MG63 (cell line): Measurements from ENCODE around the gene PDHB. TPM values are rescaled to one million over a fixed set of nuclear protein-coding genes. Genes with fewer than 3 reads are reported as not detected.

Source experiments
- DNase-seq: peaks from one replicate; pipeline ENCODE4 v3.0.0-alpha.2; 2020
- H3K27me3 ChIP-seq: fragments of 250-450 bp; sonication (Bioruptor Pico); 2 replicates; pipeline ENCODE4 v1.5.1; 2020; ENCODE audit warnings: mild to moderate bottlenecking, moderate library complexity
- H3K36me3 ChIP-seq: fragments of 250-450 bp; sonication (Bioruptor Pico); 2 replicates; pipeline ENCODE4 v1.5.1; 2020; ENCODE audit warnings: mild to moderate bottlenecking, moderate library complexity
- H3K4me3 ChIP-seq: fragments of 250-450 bp; sonication (Bioruptor Pico); 2 replicates; pipeline ENCODE4 v1.5.1; 2020; ENCODE audit warnings: mild to moderate bottlenecking, moderate library complexity
- H3K9me3 ChIP-seq: fragments of 250-450 bp; sonication (Bioruptor Pico); 2 replicates; pipeline ENCODE4 v1.5.1; 2020; ENCODE audit warnings: mild to moderate bottlenecking, moderate library complexity
- total RNA-seq: library from RNA; depleted of rRNA; stranded (reverse); fragments of >200 nt; shearing (Covaris generic); gene quantifications from 2 replicates; pipeline ENCODE4 v1.2.3, GENCODE V29; 2014; ENCODE audit warnings: low replicate concordance; rRNA removed

PDHB gene
- total RNA-seq = 106 and 142 TPM in 2 replicates

- peaks cover 19% of the 10 kb centered on the region for H3K36me3 ChIP-seq
- no peaks in the 10 kb centered on the region for H3K27me3 ChIP-seq
- peak; percentile 85 for DNase-seq
- H3K4me3 ChIP-seq = peak within 1 kb of the TSS; percentile 91
- H3K9me3 ChIP-seq = no peaks in the 10 kb centered on the region
Measured at GRCh38 chr3:58433400-58434167, at the start of gene PDHB. PDHB (minus strand) TSS chr3:58433832; CDS start chr3:58433809, 23 bp downstream.

GRCh38 chr3:58482917-58483636 is 49.4 kb upstream of the PDHB start:
- no peaks in the 10 kb centered on the region; the same call in 1 of the 2 replicates for H3K9me3 ChIP-seq
- no peaks in the 10 kb centered on the region for H3K36me3 ChIP-seq
- DNase-seq = no peak
- H3K27me3 ChIP-seq = no peaks in the 10 kb centered on the region
- no peak overlapping the region for H3K4me3 ChIP-seq

- Histone ChIP-seq H3K27me3 (no peaks in the 10 kb centered on the region), H3K9me3 (no peaks in the 10 kb centered on the region; the same call in 1 of the 2 replicates), H3K4me3 (no peak overlapping the region), H3K36me3 (no peaks in the 10 kb centered on the region)
- no peak for DNase-seq
Measured at GRCh38 chr3:58480309-58480708, 46.7 kb upstream of the PDHB start.

GRCh38 chr3:58478781-58479180 is 45.1 kb upstream of the PDHB start:
- H3K27me3 ChIP-seq = no peaks in the 10 kb centered on the region
- no peak for DNase-seq
- no peaks in the 10 kb centered on the region for H3K36me3 ChIP-seq
- H3K9me3 ChIP-seq = no peaks in the 10 kb centered on the region; the same call in 1 of the 2 replicates
- H3K4me3 ChIP-seq = no peak overlapping the region

GRCh38 chr3:58474967-58475578 is 41.4 kb upstream of the PDHB start:
- H3K27me3 ChIP-seq = no peaks in the 10 kb centered on the region
- H3K4me3 ChIP-seq = no peak overlapping the region
- DNase-seq = no peak
- H3K9me3 ChIP-seq = no peaks in the 10 kb centered on the region
- no peaks in the 10 kb centered on the region for H3K36me3 ChIP-seq

- H3K9me3 ChIP-seq = no peaks in the 10 kb centered on the region
- DNase-seq = no peak
- H3K4me3 ChIP-seq = no peak overlapping the region
- H3K36me3 ChIP-seq = no peaks in the 10 kb centered on the region
- H3K27me3 ChIP-seq = no peaks in the 10 kb centered on the region
Measured at GRCh38 chr3:58474348-58474911, 40.8 kb upstream of the PDHB start.

- no peak for DNase-seq
- no peaks in the 10 kb centered on the region for H3K9me3 ChIP-seq
- H3K36me3 ChIP-seq = no peaks in the 10 kb centered on the region
- H3K4me3 ChIP-seq = no peak overlapping the region
- no peaks in the 10 kb centered on the region for H3K27me3 ChIP-seq
Measured at GRCh38 chr3:58473275-58473674, 39.6 kb upstream of the PDHB start.

- Histone ChIP-seq H3K27me3 (no peaks in the 10 kb centered on the region), H3K36me3 (no peaks in the 10 kb centered on the region), H3K4me3 (no peak overlapping the region), H3K9me3 (no peaks in the 10 kb centered on the region)
- peak; percentile 71 for DNase-seq
Measured at GRCh38 chr3:58471025-58471887, 37.6 kb upstream of the PDHB start.

GRCh38 chr3:58470363-58471024 is 36.9 kb upstream of the PDHB start:
- DNase-seq = no peak
- Histone ChIP-seq H3K36me3 (no peaks in the 10 kb centered on the region), H3K4me3 (no peak overlapping the region), H3K27me3 (no peaks in the 10 kb centered on the region), H3K9me3 (no peaks in the 10 kb centered on the region)

GRCh38 chr3:58469096-58469495 is 35.5 kb upstream of the PDHB start:
- no peaks in the 10 kb centered on the region for H3K9me3 ChIP-seq
- H3K27me3 ChIP-seq = no peaks in the 10 kb centered on the region
- H3K4me3 ChIP-seq = no peak overlapping the region
- H3K36me3 ChIP-seq = no peaks in the 10 kb centered on the region
- no peak for DNase-seq

- DNase-seq = no peak
- no peaks in the 10 kb centered on the region for H3K27me3 ChIP-seq
- no peaks in the 10 kb centered on the region for H3K9me3 ChIP-seq
- H3K4me3 ChIP-seq = no peak overlapping the region
- no peaks in the 10 kb centered on the region for H3K36me3 ChIP-seq
Measured at GRCh38 chr3:58466899-58467563, 33.4 kb upstream of the PDHB start.

- Histone ChIP-seq H3K27me3 (no peaks in the 10 kb centered on the region), H3K36me3 (no peaks in the 10 kb centered on the region), H3K4me3 (no peak overlapping the region), H3K9me3 (no peaks in the 10 kb centered on the region)
- no peak for DNase-seq
Measured at GRCh38 chr3:58464866-58465265, 31.2 kb upstream of the PDHB start.

GRCh38 chr3:58463942-58464271 is 30.3 kb upstream of the PDHB start:
- no peaks in the 10 kb centered on the region for H3K9me3 ChIP-seq
- DNase-seq = no peak
- H3K36me3 ChIP-seq = no peaks in the 10 kb centered on the region
- no peak overlapping the region for H3K4me3 ChIP-seq
- no peaks in the 10 kb centered on the region for H3K27me3 ChIP-seq

GRCh38 chr3:58463181-58463941 is 29.7 kb upstream of the PDHB start:
- Histone ChIP-seq H3K9me3 (no peaks in the 10 kb centered on the region), H3K36me3 (no peaks in the 10 kb centered on the region), H3K27me3 (no peaks in the 10 kb centered on the region), H3K4me3 (no peak overlapping the region)
- DNase-seq = peak; percentile 86

GRCh38 chr3:58462829-58463180 is 29.2 kb upstream of the PDHB start:
- Histone ChIP-seq H3K27me3 (no peaks in the 10 kb centered on the region), H3K9me3 (no peaks in the 10 kb centered on the region), H3K4me3 (no peak overlapping the region), H3K36me3 (no peaks in the 10 kb centered on the region)
- DNase-seq = no peak
